ENCODE data around the gene ARL15. TPM values are rescaled to one million over a fixed set of nuclear protein-coding genes. Genes with fewer than 3 reads are reported as not detected.

ARL15 gene
- total RNA-seq, 4 donors from 2014 or later, result 36.2 to 338 (median 69.0) TPM

DNA sequence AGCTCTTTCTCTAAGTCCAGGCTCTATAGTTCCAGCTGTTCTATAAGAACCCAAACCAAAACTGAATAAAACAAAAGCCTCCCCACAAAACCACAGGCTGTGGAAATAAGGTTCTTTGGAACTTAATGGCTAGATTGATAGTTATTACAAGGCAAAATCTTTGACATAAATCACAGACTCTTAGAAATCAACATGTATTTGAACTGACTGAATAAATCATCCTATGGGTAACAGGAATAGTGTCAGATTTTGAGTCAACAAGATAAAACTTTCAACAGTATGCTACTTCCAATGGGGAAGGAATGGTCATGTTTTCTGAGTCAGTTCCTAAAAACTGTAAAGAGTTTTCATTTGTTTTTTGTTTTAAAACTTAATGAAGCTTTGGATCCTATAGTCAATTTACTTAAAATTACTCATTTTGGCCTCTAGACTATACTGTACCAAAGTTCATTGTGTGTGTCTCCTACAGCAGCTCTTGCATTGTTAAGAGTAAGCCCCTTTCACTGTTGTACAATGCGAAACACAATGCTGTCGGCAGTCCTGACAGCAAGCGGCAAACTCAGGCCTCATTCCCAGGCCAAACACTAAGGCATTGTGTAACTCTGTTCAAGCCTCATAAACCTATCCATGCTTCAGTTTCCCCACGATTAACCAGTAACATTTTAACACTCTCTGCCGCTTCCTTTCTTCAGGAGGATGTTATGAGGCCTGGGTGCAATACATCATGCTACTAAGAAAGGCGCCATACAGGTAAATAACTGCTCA is 134.1 kb downstream of the ARL15 start:
- intact Hi-C loops (cut with DNase I; ENCODE audit: low total_unique reads), result no loop called here
- no peak for DNase-seq
- Histone ChIP-seq H3K27me3 (no peaks in the 10 kb centered on the region), H3K4me3 (no peak overlapping the region), H3K27ac (no peak overlapping the region), H3K9me3 (no peaks in the 10 kb centered on the region), H3K36me3 (no peaks in the 10 kb centered on the region), H3K4me1 (peaks cover 0 to 3% of the 10 kb centered on the region in 2 donors)
- TF ChIP-seq, protein P1, sequence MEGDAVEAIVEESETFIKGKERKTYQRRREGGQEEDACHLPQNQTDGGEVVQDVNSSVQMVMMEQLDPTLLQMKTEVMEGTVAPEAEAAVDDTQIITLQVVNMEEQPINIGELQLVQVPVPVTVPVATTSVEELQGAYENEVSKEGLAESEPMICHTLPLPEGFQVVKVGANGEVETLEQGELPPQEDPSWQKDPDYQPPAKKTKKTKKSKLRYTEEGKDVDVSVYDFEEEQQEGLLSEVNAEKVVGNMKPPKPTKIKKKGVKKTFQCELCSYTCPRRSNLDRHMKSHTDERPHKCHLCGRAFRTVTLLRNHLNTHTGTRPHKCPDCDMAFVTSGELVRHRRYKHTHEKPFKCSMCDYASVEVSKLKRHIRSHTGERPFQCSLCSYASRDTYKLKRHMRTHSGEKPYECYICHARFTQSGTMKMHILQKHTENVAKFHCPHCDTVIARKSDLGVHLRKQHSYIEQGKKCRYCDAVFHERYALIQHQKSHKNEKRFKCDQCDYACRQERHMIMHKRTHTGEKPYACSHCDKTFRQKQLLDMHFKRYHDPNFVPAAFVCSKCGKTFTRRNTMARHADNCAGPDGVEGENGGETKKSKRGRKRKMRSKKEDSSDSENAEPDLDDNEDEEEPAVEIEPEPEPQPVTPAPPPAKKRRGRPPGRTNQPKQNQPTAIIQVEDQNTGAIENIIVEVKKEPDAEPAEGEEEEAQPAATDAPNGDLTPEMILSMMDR (IDR thresholded peaks at IDR 0.05), result no peak
- no peak for TF ChIP-seq POLR2A (IDR thresholded peaks at IDR 0.05)

DNA sequence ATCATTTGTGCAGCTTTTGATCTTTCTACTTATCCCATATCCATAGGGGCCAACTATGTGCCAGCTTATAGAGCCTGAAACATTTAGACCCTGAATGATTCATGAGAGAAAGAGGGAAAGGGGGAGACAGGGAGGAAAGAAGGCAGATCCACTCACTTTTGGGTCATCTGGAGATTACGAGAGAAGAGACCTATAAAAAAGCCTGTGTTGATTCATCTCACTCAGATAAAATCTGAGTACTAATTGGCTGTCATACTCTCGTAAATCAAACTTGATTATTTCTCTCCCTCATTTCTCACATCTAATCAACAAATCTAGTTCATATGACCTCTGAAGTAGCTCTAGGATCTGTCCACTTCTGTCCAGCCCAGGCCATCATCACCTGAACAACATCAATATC is 137.1 kb downstream of the ARL15 start:
- no peaks in the 10 kb centered on the region for H3K9me3 ChIP-seq

DNA sequence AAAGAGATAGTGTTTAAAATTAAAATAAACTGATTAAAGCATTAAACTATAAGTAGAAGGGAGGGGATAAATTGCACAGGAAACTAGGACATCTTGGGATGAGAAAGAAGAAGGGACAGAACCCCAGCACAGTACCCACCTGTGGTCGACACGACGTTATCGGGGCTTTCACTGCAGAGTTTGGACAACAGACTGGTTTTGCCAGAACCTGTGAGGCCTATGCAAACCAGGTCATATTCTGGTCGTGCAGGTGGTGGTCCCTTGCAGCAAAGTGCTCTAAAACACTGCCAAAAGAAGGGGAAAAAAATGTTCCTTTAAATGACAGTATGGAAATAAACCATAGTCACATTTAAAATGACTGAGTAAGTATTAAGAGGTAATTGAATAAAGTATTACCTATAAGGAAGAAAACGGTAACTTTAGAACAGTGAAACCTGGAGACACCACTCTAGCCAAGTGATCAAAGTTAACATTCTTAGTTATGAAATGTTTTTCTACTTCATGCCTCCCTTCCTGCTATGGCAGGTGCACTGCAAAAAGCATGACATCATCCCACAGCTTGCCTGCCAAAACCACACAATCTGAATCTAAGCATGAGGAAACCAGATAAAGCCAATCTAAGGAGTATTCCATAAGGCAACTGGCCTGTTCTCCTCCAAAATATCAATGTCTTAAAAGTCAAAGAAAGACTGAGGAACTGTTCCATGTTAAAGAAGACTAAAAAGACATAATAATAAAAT is 138.6 kb downstream of the ARL15 start:
- H3K9me3 ChIP-seq, result no peaks in the 10 kb centered on the region
- no peak overlapping the region for H3K27ac ChIP-seq
- H3K36me3 ChIP-seq, result no peaks in the 10 kb centered on the region
- intact Hi-C loops (cut with DNase I; ENCODE audit: low total_unique reads), result no loop called here
- DNase-seq, result no peak
- TF ChIP-seq, protein P1 (IDR thresholded peaks at IDR 0.05), result no peak
- no peak for TF ChIP-seq POLR2A (IDR thresholded peaks at IDR 0.05)
- no peaks in the 10 kb centered on the region for H3K27me3 ChIP-seq
- no peaks in the 10 kb centered on the region for H3K4me1 ChIP-seq
- H3K4me3 ChIP-seq, result no peak overlapping the region

More for the DNA sequence above, 137.1 kb downstream of the ARL15 start:
- no peak for DNase-seq
- no peaks in the 10 kb centered on the region for H3K36me3 ChIP-seq
- intact Hi-C loops (cut with DNase I; ENCODE audit: low total_unique reads), result no loop called here
- peaks cover 0 to 3% of the 10 kb centered on the region in 2 donors for H3K4me1 ChIP-seq
- H3K27me3 ChIP-seq, result no peaks in the 10 kb centered on the region
- H3K27ac ChIP-seq, result no peak overlapping the region
- TF ChIP-seq, protein P1 (IDR thresholded peaks at IDR 0.05), result no peak
- TF ChIP-seq POLR2A (IDR thresholded peaks at IDR 0.05), result no peak
- no peak overlapping the region for H3K4me3 ChIP-seq

DNA sequence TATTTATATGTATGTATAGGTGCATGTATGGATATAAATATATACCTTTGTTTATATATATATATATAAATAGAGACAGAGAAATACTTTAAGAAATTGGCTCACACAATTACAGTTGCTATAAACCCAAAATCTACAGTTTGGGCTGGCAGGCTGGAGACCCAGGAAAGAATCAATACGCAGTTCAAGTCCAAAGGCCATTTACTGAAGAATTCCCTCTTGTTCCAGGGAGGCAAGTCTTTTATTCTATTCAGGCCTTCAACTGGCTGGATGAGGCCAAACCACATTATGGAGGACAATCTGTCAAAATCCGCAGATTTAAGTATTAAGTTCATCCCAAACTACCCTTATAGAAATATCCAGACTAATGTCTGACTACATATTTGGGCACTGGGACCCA is 144.7 kb downstream of the ARL15 start:
- Histone ChIP-seq H3K27me3 (no peaks in the 10 kb centered on the region), H3K4me3 (no peak overlapping the region), H3K9me3 (no peaks in the 10 kb centered on the region), H3K36me3 (no peaks in the 10 kb centered on the region), H3K4me1 (no peaks in the 10 kb centered on the region), H3K27ac (no peak overlapping the region)
- TF ChIP-seq POLR2A (IDR thresholded peaks at IDR 0.05), result no peak
- TF ChIP-seq, protein P1 (IDR thresholded peaks at IDR 0.05), result no peak
- DNase-seq, result no peak
- intact Hi-C loops (cut with DNase I; ENCODE audit: low total_unique reads), result no loop called here

DNA sequence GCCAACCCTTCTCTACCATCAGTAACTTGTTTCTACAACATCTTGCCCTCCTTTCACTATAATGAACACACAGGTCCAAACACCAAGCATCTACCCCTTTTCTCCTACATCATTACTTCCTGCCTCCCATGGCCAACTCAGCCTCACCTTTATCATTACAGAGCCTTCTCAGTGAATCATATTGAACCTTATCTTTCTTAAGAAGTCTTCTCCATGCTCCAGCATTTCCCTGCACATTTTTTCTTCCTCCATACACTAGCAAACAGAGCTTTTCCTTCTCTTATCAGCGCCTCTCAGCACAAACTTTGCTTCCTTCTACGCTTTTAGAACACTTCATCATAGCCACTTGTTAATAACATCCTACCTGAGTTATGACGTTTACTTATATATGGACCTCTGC is 148.2 kb downstream of the ARL15 start:
- DNase-seq, result no peak
- Histone ChIP-seq H3K36me3 (no peaks in the 10 kb centered on the region), H3K9me3 (no peaks in the 10 kb centered on the region), H3K27me3 (no peaks in the 10 kb centered on the region), H3K4me3 (no peak overlapping the region), H3K4me1 (no peaks in the 10 kb centered on the region), H3K27ac (no peak overlapping the region)
- intact Hi-C loops (cut with DNase I; ENCODE audit: low total_unique reads), result no loop called here
- TF ChIP-seq, protein P1 (IDR thresholded peaks at IDR 0.05), result no peak
- no peak for TF ChIP-seq POLR2A (IDR thresholded peaks at IDR 0.05)
